H9 (cell line): ENCODE results near the gene F10. TPM values are rescaled to one million over a fixed set of nuclear protein-coding genes. Genes with fewer than 3 reads are reported as not detected.

Experiments
- DNase-seq: peaks from one replicate; pipeline ENCODE4 v3.0.0-alpha.2; 2017
- H2AFZ ChIP-seq: one replicate; pipeline ENCODE4 v1.6.1; 2013; ENCODE audit warnings: mild to moderate bottlenecking, low read length, control low read depth, moderate library complexity
- H2AK5ac ChIP-seq: 2 replicates; pipeline ENCODE4 v1.6.1; 2013; ENCODE audit warnings: low read length, control low read depth, mixed read lengths; ENCODE audit not compliant: insufficient read length
- H2BK120ac ChIP-seq: one replicate; pipeline ENCODE4 v1.6.1; 2013; ENCODE audit warnings: low read depth, mild to moderate bottlenecking, low read length, control low read depth, inconsistent platforms; ENCODE audit not compliant: poor library complexity, severe bottlenecking
- H2BK12ac ChIP-seq: 2 replicates; pipeline ENCODE4 v1.6.1; 2013; ENCODE audit warnings: low read length, control low read depth, mixed read lengths, low read depth; ENCODE audit not compliant: insufficient read length
- H2BK15ac ChIP-seq: 2 replicates; pipeline ENCODE4 v1.6.1; 2013; ENCODE audit warnings: low read depth, low read length, control low read depth
- H2BK20ac ChIP-seq: one replicate; pipeline ENCODE4 v1.6.1; 2013; ENCODE audit warnings: low read depth, mild to moderate bottlenecking, low read length, control low read depth, inconsistent platforms; ENCODE audit not compliant: poor library complexity, severe bottlenecking
- H2BK5ac ChIP-seq: 2 replicates; pipeline ENCODE4 v1.6.1; 2013; ENCODE audit warnings: low read length, control low read depth, mixed read lengths; ENCODE audit not compliant: insufficient read length
- H3K14ac ChIP-seq: 2 replicates; pipeline ENCODE4 v1.6.1; 2013; ENCODE audit warnings: low read length, control low read depth; ENCODE audit not compliant: insufficient read depth
- H3K18ac ChIP-seq: 2 replicates; pipeline ENCODE4 v1.6.1; 2013; ENCODE audit warnings: low read depth, mild to moderate bottlenecking, mixed read lengths, low read length, control low read depth; ENCODE audit not compliant: insufficient read length
- H3K23ac ChIP-seq: 2 replicates; pipeline ENCODE4 v1.6.1; 2013; ENCODE audit warnings: low read length, control low read depth, mixed read lengths, low read depth; ENCODE audit not compliant: insufficient read length
- H3K23me2 ChIP-seq: 2 replicates; pipeline ENCODE4 v1.6.1; 2013; ENCODE audit warnings: low read depth, mild to moderate bottlenecking, mixed read lengths, low read length, control low read depth; ENCODE audit not compliant: insufficient read length, poor library complexity, severe bottlenecking
- H3K27ac ChIP-seq: 2 replicates; pipeline ENCODE4 v1.5.1; 2013; ENCODE audit warnings: low read length, control low read depth, mixed read lengths, low read depth; ENCODE audit not compliant: insufficient read length
- H3K27me3 ChIP-seq: 2 replicates; pipeline ENCODE4 v1.6.1; 2013; ENCODE audit warnings: low read length, control low read depth, inconsistent platforms; ENCODE audit not compliant: insufficient read depth
- H3K4ac ChIP-seq: 2 replicates; pipeline ENCODE4 v1.6.1; 2013; ENCODE audit warnings: low read depth, mild to moderate bottlenecking, control low read depth, inconsistent platforms, low read length, moderate library complexity
- H3K4me1 ChIP-seq: 2 replicates; pipeline ENCODE4 v1.6.1; 2013; ENCODE audit warnings: low read length, control low read depth, inconsistent platforms; ENCODE audit not compliant: insufficient read depth
- H3K4me2 ChIP-seq: 2 replicates; pipeline ENCODE4 v1.6.1; 2013; ENCODE audit warnings: low read length, control low read depth, mixed read lengths; ENCODE audit not compliant: insufficient read length, insufficient read depth
- H3K56ac ChIP-seq: 2 replicates; pipeline ENCODE4 v1.6.1; 2013; ENCODE audit warnings: low read depth, mild to moderate bottlenecking, mixed read lengths, low read length, control low read depth; ENCODE audit not compliant: insufficient read length
- H3K79me1 ChIP-seq: 2 replicates; pipeline ENCODE4 v1.6.1; 2013; ENCODE audit warnings: low read depth, mild to moderate bottlenecking, moderate library complexity, low read length, control low read depth, inconsistent platforms; ENCODE audit not compliant: insufficient read depth, poor library complexity, severe bottlenecking
- H3K79me2 ChIP-seq: 2 replicates; pipeline ENCODE4 v1.6.1; 2013; ENCODE audit warnings: low read length, control low read depth, inconsistent platforms; ENCODE audit not compliant: insufficient read depth
- H3K9ac ChIP-seq: 2 replicates; pipeline ENCODE4 v1.6.1; 2013; ENCODE audit warnings: low read length, control low read depth, mixed read lengths; ENCODE audit not compliant: insufficient read length; ENCODE audit errors: extremely low read depth
- H3K9me3 ChIP-seq: one replicate; pipeline ENCODE4 v1.6.1; 2013; ENCODE audit warnings: low read depth, low read length, inconsistent platforms; ENCODE audit not compliant: control insufficient read depth
- H3T11ph ChIP-seq: one replicate; pipeline ENCODE4 v1.6.1; 2013; ENCODE audit warnings: mild to moderate bottlenecking, low read length, control low read depth, inconsistent platforms
- H4K20me1 ChIP-seq: one replicate; pipeline ENCODE4 v1.6.1; 2013; ENCODE audit not compliant: control insufficient read depth, insufficient read length, insufficient read depth
- H4K5ac ChIP-seq: 2 replicates; pipeline ENCODE4 v1.6.1; 2013; ENCODE audit warnings: low read depth, mild to moderate bottlenecking, mixed read lengths, low read length, control low read depth; ENCODE audit not compliant: insufficient read length
- H4K8ac ChIP-seq: replicated peaks from 2 replicates; pipeline ENCODE4 v1.6.1; 2013; ENCODE audit warnings: low read length, control low read depth, mixed read lengths, low read depth; ENCODE audit not compliant: insufficient read length
- H4K91ac ChIP-seq: 2 replicates; pipeline ENCODE4 v1.6.1; 2013; ENCODE audit warnings: low read depth, mild to moderate bottlenecking, moderate library complexity, mixed read lengths, low read length, control low read depth; ENCODE audit not compliant: insufficient read length
- H3K27ac Mint-ChIP-seq, 3 experiments: 2 replicates in 2 of 3; 3 replicates in 1 of 3; pipeline ENCODE4 v1.8.0; 2020 to 2021; ENCODE audit warnings: mixed read lengths in 3 of 3, mild to moderate bottlenecking in 1 of 3, moderate library complexity in 1 of 3
- H3K27me3 Mint-ChIP-seq: 2 replicates; pipeline ENCODE4 v1.8.0; 2021; ENCODE audit warnings: low read depth, mild to moderate bottlenecking, moderate library complexity, mixed read lengths
- H3K36me3 Mint-ChIP-seq, 3 experiments: 2 replicates in 2 of 3; 3 replicates in 1 of 3; pipeline ENCODE4 v1.8.0; 2020 to 2021; ENCODE audit warnings: low read depth in 3 of 3, mixed read lengths in 3 of 3; ENCODE audit not compliant: insufficient read depth in 1 of 3
- H3K4me1 Mint-ChIP-seq, 2 experiments: 2 replicates each; pipeline ENCODE4 v1.8.0; 2020; ENCODE audit warnings: mixed read lengths in 2 of 2
- H3K4me3 Mint-ChIP-seq, 2 experiments: 2 replicates in 1 of 2; 3 replicates in 1 of 2; pipeline ENCODE4 v1.8.0; 2020 to 2021; ENCODE audit warnings: mild to moderate bottlenecking in 2 of 2, mixed read lengths in 2 of 2, moderate library complexity in 1 of 2
- H3K9me3 Mint-ChIP-seq, 2 experiments: 2 replicates in 1 of 2; 3 replicates in 1 of 2; pipeline ENCODE4 v1.8.0; 2020; ENCODE audit warnings: mild to moderate bottlenecking in 2 of 2, mixed read lengths in 2 of 2, moderate library complexity in 1 of 2
- WGBS: extraction: QIAGEN DNeasy Blood & Tissue Kit; methylation state at CpG from one replicate; pipeline ENCODE4 v1.1.7; 2013; ENCODE audit warnings: missing lambda C conversion rate, low lambda C conversion rate, mixed read lengths; ENCODE audit not compliant: insufficient read length; ENCODE audit errors: extremely low coverage; 5-methylcytosine and 5-hydroxymethylcytosine counted together
- total RNA-seq: library from RNA; stranded (reverse); gene quantifications from 2 replicates; pipeline ENCODE4 v1.2.1, GENCODE V29; 2021
- TF ChIP-seq, protein P1 (sequence below): fragments of 200-600 bp; sonication (generic); conservative IDR thresholded peaks from 3 replicates; pipeline ENCODE4 v1.8.0; 2021; ENCODE audit warnings: antibody characterized with exemption, mild to moderate bottlenecking

Gene F10
- total RNA-seq, 1 experiment from 2014 or later: 1.7 TPM

DNA sequence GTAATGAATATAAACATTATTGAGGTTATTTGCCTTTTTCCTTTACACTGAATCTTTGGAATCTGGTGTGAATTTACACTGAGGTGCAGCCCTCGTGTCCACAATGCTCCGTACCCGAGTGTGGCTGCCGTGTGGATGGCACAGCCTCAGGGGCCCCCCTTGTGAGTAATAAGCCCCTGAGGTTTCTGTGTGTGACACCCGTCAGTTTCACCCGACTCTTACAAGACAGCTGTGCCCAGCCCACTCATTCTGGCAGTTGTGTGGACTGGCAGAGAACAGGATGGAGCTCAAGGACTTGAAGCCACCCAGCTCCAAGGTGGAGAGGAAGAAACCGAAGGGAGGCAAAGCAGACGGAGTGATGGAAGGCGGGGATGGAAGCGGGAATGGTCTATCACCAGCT is 43.7 kb downstream of the F10 start:
- H2BK120ac ChIP-seq: no peak overlapping the region
- H3K27ac Mint-ChIP-seq: no peak overlapping the region
- H3K4me1 ChIP-seq: no peaks in the 10 kb centered on the region
- peaks cover 20 to 23% of the 10 kb centered on the region in 2 experiments for H3K4me1 Mint-ChIP-seq
- H3K79me2 ChIP-seq: no peaks in the 10 kb centered on the region
- DNase-seq: no peak
- H3K18ac ChIP-seq: no peak overlapping the region
- H4K5ac ChIP-seq: no peak overlapping the region
- H3K79me1 ChIP-seq: no peaks in the 10 kb centered on the region
- H3K27me3 ChIP-seq: no peaks in the 10 kb centered on the region
- H2BK12ac ChIP-seq: no peak overlapping the region
- no peak overlapping the region for H2BK5ac ChIP-seq
- no peak overlapping the region for H3K4me2 ChIP-seq
- no peak overlapping the region for H2AFZ ChIP-seq
- no CpG with 5 or more reads among the region's 10 CpGs for WGBS
- H3K4me3 Mint-ChIP-seq: no peak overlapping the region
- no peak overlapping the region for H3K4ac ChIP-seq
- peaks cover 6 to 27% (median 7%) of the 10 kb centered on the region in 3 experiments; a peak in 5 of 7 replicates for H3K36me3 Mint-ChIP-seq
- no peak overlapping the region for H4K91ac ChIP-seq
- H4K8ac ChIP-seq: no peak overlapping the region
- no peak overlapping the region for H2AK5ac ChIP-seq
- H3K9ac ChIP-seq: no peak overlapping the region
- H3K14ac ChIP-seq: no peak overlapping the region
- no peak overlapping the region for H2BK20ac ChIP-seq
- no peaks in the 10 kb centered on the region for H3K23me2 ChIP-seq
- H3K9me3 ChIP-seq: no peaks in the 10 kb centered on the region
- peaks cover 12% of the 10 kb centered on the region for H3K27me3 Mint-ChIP-seq
- H3K9me3 Mint-ChIP-seq: no peaks in the 10 kb centered on the region
- H3K27ac ChIP-seq: no peak overlapping the region
- no peak overlapping the region for H2BK15ac ChIP-seq
- no peak overlapping the region for H3T11ph ChIP-seq
- H3K56ac ChIP-seq: no peak overlapping the region
- no peak overlapping the region for H3K23ac ChIP-seq
- TF ChIP-seq, protein P1, sequence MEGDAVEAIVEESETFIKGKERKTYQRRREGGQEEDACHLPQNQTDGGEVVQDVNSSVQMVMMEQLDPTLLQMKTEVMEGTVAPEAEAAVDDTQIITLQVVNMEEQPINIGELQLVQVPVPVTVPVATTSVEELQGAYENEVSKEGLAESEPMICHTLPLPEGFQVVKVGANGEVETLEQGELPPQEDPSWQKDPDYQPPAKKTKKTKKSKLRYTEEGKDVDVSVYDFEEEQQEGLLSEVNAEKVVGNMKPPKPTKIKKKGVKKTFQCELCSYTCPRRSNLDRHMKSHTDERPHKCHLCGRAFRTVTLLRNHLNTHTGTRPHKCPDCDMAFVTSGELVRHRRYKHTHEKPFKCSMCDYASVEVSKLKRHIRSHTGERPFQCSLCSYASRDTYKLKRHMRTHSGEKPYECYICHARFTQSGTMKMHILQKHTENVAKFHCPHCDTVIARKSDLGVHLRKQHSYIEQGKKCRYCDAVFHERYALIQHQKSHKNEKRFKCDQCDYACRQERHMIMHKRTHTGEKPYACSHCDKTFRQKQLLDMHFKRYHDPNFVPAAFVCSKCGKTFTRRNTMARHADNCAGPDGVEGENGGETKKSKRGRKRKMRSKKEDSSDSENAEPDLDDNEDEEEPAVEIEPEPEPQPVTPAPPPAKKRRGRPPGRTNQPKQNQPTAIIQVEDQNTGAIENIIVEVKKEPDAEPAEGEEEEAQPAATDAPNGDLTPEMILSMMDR: no peak
- H4K20me1 ChIP-seq: no peaks in the 10 kb centered on the region
